Measurements from ENCODE around the gene CTNNBIP1.
"Not testable (repeated sequence)": the region's sequence is repeated elsewhere in the genome, so short reads cannot be mapped to it uniquely, and the experiment has no call there.

Gene CTNNBIP1

GRCh38 chr1:9817734-9818133 is 92.3 kb downstream of the CTNNBIP1 start:
- DNase-seq (ENCODE audit: insufficient read length, low spot score) = no peak
- no peak for FAIRE-seq
- no peak for TF ChIP-seq POLR2A (IDR thresholded peaks at IDR 0.05; ENCODE audit: low read depth, low read length)

GRCh38 chr1:9816199-9816598 is 93.9 kb downstream of the CTNNBIP1 start:
- no peak for DNase-seq (ENCODE audit: insufficient read length, low spot score)
- TF ChIP-seq POLR2A (IDR thresholded peaks at IDR 0.05; ENCODE audit: low read depth, low read length) = no peak
- no peak for FAIRE-seq

GRCh38 chr1:9815150-9815549 is 94.9 kb downstream of the CTNNBIP1 start:
- no peak for DNase-seq (ENCODE audit: insufficient read length, low spot score)
- no peak for FAIRE-seq

GRCh38 chr1:9814619-9815018 is 95.5 kb downstream of the CTNNBIP1 start:
- DNase-seq (ENCODE audit: insufficient read length, low spot score) (no peak), FAIRE-seq (no peak)
- TF ChIP-seq POLR2A (IDR thresholded peaks at IDR 0.05; ENCODE audit: low read depth, low read length) = no peak

More at GRCh38 chr1:9815150-9815549, 94.9 kb downstream of the CTNNBIP1 start:
- TF ChIP-seq POLR2A (IDR thresholded peaks at IDR 0.05; ENCODE audit: low read depth, low read length) = no peak

GRCh38 chr1:9811239-9811966 is 98.7 kb downstream of the CTNNBIP1 start:
- DNase-seq (ENCODE audit: insufficient read length, low spot score) (no peak), FAIRE-seq (no peak)
- no peak for TF ChIP-seq POLR2A (IDR thresholded peaks at IDR 0.05; ENCODE audit: low read depth, low read length)

- TF ChIP-seq POLR2A (IDR thresholded peaks at IDR 0.05; ENCODE audit: low read depth, low read length) = no peak
- no peak for FAIRE-seq
- DNase-seq (ENCODE audit: insufficient read length, low spot score) = no peak
These were observed 101.0 kb downstream of the CTNNBIP1 start for GRCh38 chr1:9809100-9809510.

- no peak for FAIRE-seq
- no peak for TF ChIP-seq POLR2A (IDR thresholded peaks at IDR 0.05; ENCODE audit: low read depth, low read length)
- no peak for DNase-seq (ENCODE audit: insufficient read length, low spot score)
These were observed 101.6 kb downstream of the CTNNBIP1 start for GRCh38 chr1:9808459-9808858.

GRCh38 chr1:9807541-9807940 is 102.5 kb downstream of the CTNNBIP1 start:
- TF ChIP-seq POLR2A (IDR thresholded peaks at IDR 0.05; ENCODE audit: low read depth, low read length) = no peak
- DNase-seq (ENCODE audit: insufficient read length, low spot score) (no peak), FAIRE-seq (no peak)

- not testable (repeated sequence) for DNase-seq (ENCODE audit: insufficient read length, low spot score); FAIRE-seq
These were observed 104.1 kb downstream of the CTNNBIP1 start for GRCh38 chr1:9805972-9806371.

GRCh38 chr1:9805006-9805508 is 105.0 kb downstream of the CTNNBIP1 start:
- no peak for TF ChIP-seq POLR2A (IDR thresholded peaks at IDR 0.05; ENCODE audit: low read depth, low read length)
- DNase-seq (ENCODE audit: insufficient read length, low spot score) (no peak), FAIRE-seq (no peak)

GRCh38 chr1:9803003-9803918 is 106.8 kb downstream of the CTNNBIP1 start:
- not testable (repeated sequence) for DNase-seq (ENCODE audit: insufficient read length, low spot score); FAIRE-seq

GRCh38 chr1:9801909-9802308 is 108.2 kb downstream of the CTNNBIP1 start:
- FAIRE-seq = no peak
- no peak for DNase-seq (ENCODE audit: insufficient read length, low spot score)
- no peak for TF ChIP-seq POLR2A (IDR thresholded peaks at IDR 0.05; ENCODE audit: low read depth, low read length)

Measured in H54 (cell line).